Body of pancreas (tissue), 4 donors: ENCODE results near the gene DGKD. TPM values are rescaled to one million over a fixed set of nuclear protein-coding genes. Genes with fewer than 3 reads are reported as not detected.

Experiments used
- ATAC-seq: fragments of 150-250 bp; one replicate; pipeline ENCODE4 v1.9.1; 2016
- DNase-seq, 4 donors: peaks; one replicate each; pipeline ENCODE4 v3.0.0-alpha.2; 2019
- H3K27ac ChIP-seq, 4 donors: fragments of 200-600 bp; sonication (generic); 1 replicate in 3 of 4; 2 replicates in 1 of 4; pipeline versions ENCODE4 v1.5.1 to v1.6.1; 2016 to 2019; ENCODE audit warnings: mild to moderate bottlenecking in 1 of 4, mixed read lengths in 1 of 4, moderate library complexity in 1 of 4
- H3K27me3 ChIP-seq, 2 donors: fragments of 200-600 bp; sonication (generic); one replicate each; pipeline ENCODE4 v1.6.0; 2016; ENCODE audit warnings: mild to moderate bottlenecking in 1 of 2
- H3K36me3 ChIP-seq, 2 donors: fragments of 200-600 bp; sonication (generic); replicated peaks in 1 of 2; 2 replicates each; pipeline ENCODE4 v1.5.1; 2016; ENCODE audit warnings: low read depth in 2 of 2; ENCODE audit not compliant: insufficient read depth in 1 of 2
- H3K4me1 ChIP-seq: fragments of 200-600 bp; sonication (generic); one replicate; pipeline ENCODE4 v1.6.0; 2016
- H3K4me3 ChIP-seq, 2 donors: fragments of 200-600 bp; sonication (generic); 1 replicate in 1 of 2; 2 replicates in 1 of 2; pipeline ENCODE4 v1.5.1; 2016 to 2019
- H3K9me3 ChIP-seq, 3 donors: fragments of 200-600 bp; sonication (generic); 1 replicate in 2 of 3; 2 replicates in 1 of 3; pipeline ENCODE4 v1.5.1; 2016
- CTCF ChIP-seq, 7 experiments: fragments of 450-650 bp in 4 of 7; fragments of 200-600 bp in 3 of 7; sonication (generic) in 3 of 7; IDR thresholded peaks; one replicate each; pipeline ENCODE4 v1.5.1; 2016 to 2019; ENCODE audit warnings: antibody characterized with exemption in 7 of 7
- POLR2A ChIP-seq, 3 donors: fragments of 450-650 bp; IDR thresholded peaks; one replicate each; pipeline ENCODE4 v1.6.1; 2016; ENCODE audit warnings: antibody characterized with exemption in 3 of 3, mild to moderate bottlenecking in 2 of 3
- WGBS, 2 donors: methylation state at CpG; one replicate each; pipeline ENCODE4 v1.1.5; 2017; 5-methylcytosine and 5-hydroxymethylcytosine counted together
- intact Hi-C: fragments of 100-400 bp; cut with DNase I; formaldehyde crosslinking; loops from one replicate; pipeline ENCODE4 v1.15.1; 2023
- total RNA-seq, 2 donors: library from RNA; depleted of rRNA; stranded (reverse); fragments of >200 nt; gene quantifications; one replicate each; pipeline ENCODE4 v1.1.0, GENCODE V29; 2016

Gene DGKD
- total RNA-seq, 2 donors from 2014 or later = 9.1 to 30.3 TPM

GRCh38 chr2:233433029-233433428, 78.7 kb downstream of the DGKD start:
- 94% methylated on average over 2 of the region's 2 CpGs for WGBS, 2 donors
- H3K4me1 ChIP-seq = peaks cover 8% of the 10 kb centered on the region
- TF ChIP-seq POLR2A (IDR thresholded peaks at IDR 0.05) = no peak
- TF ChIP-seq CTCF (IDR thresholded peaks at IDR 0.05) = no peak
- H3K27ac ChIP-seq = no peak overlapping the region
- H3K27me3 ChIP-seq = no peaks in the 10 kb centered on the region
- no peaks in the 10 kb centered on the region for H3K9me3 ChIP-seq
- DNase-seq = no peak
- no peak for ATAC-seq
- peaks cover 0 to 4% of the 10 kb centered on the region in 2 donors for H3K36me3 ChIP-seq
- intact Hi-C loops = no loop called here
- no peak overlapping the region for H3K4me3 ChIP-seq

- TF ChIP-seq POLR2A (IDR thresholded peaks at IDR 0.05) (no peak), CTCF (IDR thresholded peaks at IDR 0.05) (no peak)
- DNase-seq (no peak), ATAC-seq (no peak)
- WGBS, 2 donors = 96 to 97% methylated on average over 1 of the region's 1 CpG
- Histone ChIP-seq H3K27ac (no peak overlapping the region), H3K4me1 (peaks cover 8% of the 10 kb centered on the region), H3K27me3 (no peaks in the 10 kb centered on the region), H3K9me3 (no peaks in the 10 kb centered on the region), H3K36me3 (peaks cover 0 to 4% of the 10 kb centered on the region in 2 donors), H3K4me3 (no peak overlapping the region)
- intact Hi-C loops = no loop called here
Observed at GRCh38 chr2:233433794-233434193, 79.5 kb downstream of the DGKD start.

DNA sequence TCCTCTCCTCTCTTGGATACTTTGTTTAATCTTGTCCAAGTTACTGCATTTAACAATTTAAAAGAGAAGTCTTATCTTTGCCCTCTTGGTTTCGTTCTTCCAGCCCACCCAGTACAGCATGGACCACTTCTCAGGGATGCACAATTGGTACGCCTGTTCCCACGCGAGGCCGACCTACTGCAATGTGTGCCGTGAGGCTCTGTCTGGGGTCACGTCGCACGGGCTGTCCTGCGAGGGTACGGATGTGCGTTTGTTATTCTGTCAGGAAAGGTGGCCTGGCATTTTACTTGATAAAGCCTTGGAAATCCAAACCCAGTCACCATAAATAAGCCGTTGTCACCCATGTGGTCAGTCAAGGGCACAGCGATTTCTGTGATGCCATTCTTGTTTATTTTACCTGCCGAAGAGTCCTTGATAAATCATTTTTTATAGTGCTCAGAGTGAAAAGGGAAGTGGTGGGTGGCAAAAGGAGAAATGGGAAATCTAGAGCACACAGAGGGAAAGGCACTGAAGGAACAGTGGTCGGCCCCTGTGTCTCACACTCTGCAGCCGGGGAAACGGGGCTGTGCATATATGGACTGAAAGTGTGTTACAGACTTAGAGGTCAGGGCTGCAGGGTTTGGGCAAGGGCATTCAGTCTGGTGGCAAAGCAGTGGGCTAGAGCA, 80.5 kb downstream of the DGKD start:
- Histone ChIP-seq H3K9me3 (no peaks in the 10 kb centered on the region), H3K27ac (no peak overlapping the region), H3K4me3 (no peak overlapping the region), H3K27me3 (no peaks in the 10 kb centered on the region), H3K4me1 (peaks cover 2% of the 10 kb centered on the region), H3K36me3 (peaks cover 0 to 4% of the 10 kb centered on the region in 2 donors)
- intact Hi-C loops = no loop called here
- WGBS, 2 donors = 87 to 89% methylated on average over 18 of the region's 18 CpGs
- TF ChIP-seq CTCF (IDR thresholded peaks at IDR 0.05) = no peak
- TF ChIP-seq POLR2A (IDR thresholded peaks at IDR 0.05) = no peak
- no peak for ATAC-seq
- DNase-seq = no peak

- DNase-seq (no peak), ATAC-seq (no peak)
- Histone ChIP-seq H3K27ac (no peak overlapping the region), H3K36me3 (peaks cover 0 to 4% of the 10 kb centered on the region in 2 donors), H3K27me3 (no peaks in the 10 kb centered on the region), H3K4me3 (no peak overlapping the region), H3K4me1 (no peaks in the 10 kb centered on the region), H3K9me3 (no peaks in the 10 kb centered on the region)
- 95 to 96% methylated on average over 16 to 18 of the region's 18 CpGs for whole genome bisulfite sequencing, 2 donors
- intact Hi-C loops = no loop called here
- TF ChIP-seq CTCF (IDR thresholded peaks at IDR 0.05) (no peak), POLR2A (IDR thresholded peaks at IDR 0.05) (no peak)
Observed at GRCh38 chr2:233435436-233436190, 81.3 kb downstream of the DGKD start.
